HepG2 (cell line): ENCODE measurements around the gene TET3. TPM values are rescaled to one million over a fixed set of nuclear protein-coding genes. Genes with fewer than 3 reads are reported as not detected.
A peak's percentile ranks its signal among the peaks of the same experiment; 100 is the strongest.

ENCODE experiments used
- ATF4 ChIP-seq, 2 experiments: fragments of 450-650 bp in 1 of 2; sonication (generic) in 1 of 2; formaldehyde crosslinking; IDR thresholded peaks; 2 replicates each; pipeline versions ENCODE4 v1.5.0 to v1.8.0; 2020 to 2022; ENCODE audit warnings: mild to moderate bottlenecking in 1 of 2, missing genetic modification reagents in 1 of 2
- BCL6 ChIP-seq: IDR thresholded peaks from 2 replicates; pipeline ENCODE4 v1.6.1; 2016; ENCODE audit warnings: missing genetic modification reagents, missing compliant biosample characterization
- NR2F6 ChIP-seq, 2 experiments: IDR thresholded peaks; 2 replicates each; pipeline ENCODE4 v1.6.1; 2016; ENCODE audit warnings: antibody characterized with exemption in 1 of 2, mild to moderate bottlenecking in 1 of 2
- RERE ChIP-seq: IDR thresholded peaks from 2 replicates; pipeline ENCODE4 v1.6.1; 2016; ENCODE audit warnings: low read depth, missing genetic modification reagents, missing compliant biosample characterization
- SOX13 ChIP-seq, 3 experiments: fragments of 450-650 bp in 1 of 3; sonication (generic) in 1 of 3; formaldehyde crosslinking in 1 of 3; IDR thresholded peaks in 2 of 3; conservative IDR thresholded peaks in 1 of 3; 2 replicates each; pipeline versions ENCODE4 v1.5.0 to v1.6.1; 2016 to 2020; ENCODE audit warnings: antibody characterized with exemption in 1 of 3, mild to moderate bottlenecking in 1 of 3, missing compliant biosample characterization in 1 of 3, missing genetic modification reagents in 1 of 3, moderate library complexity in 1 of 3
- ZNF609 ChIP-seq: sonication (generic); formaldehyde crosslinking; IDR thresholded peaks from 2 replicates; pipeline ENCODE4 v1.4.0; 2020; ENCODE audit warnings: mild to moderate bottlenecking, missing genetic modification reagents, borderline replicate concordance
- ZNF646 ChIP-seq: sonication (generic); formaldehyde crosslinking; IDR thresholded peaks from 2 replicates; pipeline ENCODE4 v1.9.0; 2021; ENCODE audit warnings: mild to moderate bottlenecking, missing genetic modification reagents
- ZNF780A ChIP-seq: sonication (generic); formaldehyde crosslinking; IDR thresholded peaks from 2 replicates; pipeline ENCODE4 v1.8.0; 2022; ENCODE audit warnings: mild to moderate bottlenecking, missing genetic modification reagents, moderate library complexity
- polyA plus RNA-seq, 8 experiments: library from polyadenylated mRNA; depleted of rRNA in 3 of 8; stranded (reverse) in 7 of 8; unstranded in 1 of 8; fragments of >200 nt; fragmentation: Illumina TruSeq in 4 of 8; extraction: Trizol in 4 of 8; gene quantifications; 2 replicates each; pipeline versions ENCODE4 v1.2.1 to v1.2.3, GENCODE V29; 2011 to 2016; ENCODE audit warnings: low read depth in 4 of 8, missing spikeins in 1 of 8, mixed read lengths in 1 of 8; ENCODE audit not compliant: insufficient read depth in 1 of 8
- total RNA-seq, 5 experiments: library from RNA; depleted of rRNA; stranded (reverse); fragments of >200 nt; fragmentation: Illumina TruSeq; extraction: Trizol; gene quantifications; 2 replicates each; pipeline ENCODE4 v1.2.3, GENCODE V29; 2016; ENCODE audit warnings: low read depth in 1 of 5

Gene TET3
- total and polyA plus RNA-seq, 2 of the 13 experiments (the other 11 are each of a cell fraction or from before 2014, with no cell fraction given) = 4.3 to 6.8 TPM

- TF ChIP-seq ZNF609 (CRISPR knock-in tag) (peak; percentile 81; the same call in 1 of the 2 replicates), BCL6 (CRISPR knock-in tag) (peak; percentile 42; the same call in 1 of the 2 replicates), ZNF646 (CRISPR knock-in tag) (no peak), NR2F6 (IDR thresholded peaks at IDR 0.05) (peak; percentile 34; the same call in 1 of the 2 replicates), NR2F6 (CRISPR knock-in tag; IDR thresholded peaks at IDR 0.05) (no peak), RERE (CRISPR knock-in tag) (peak; percentile 81; the same call in 1 of the 2 replicates), SOX13 (IDR thresholded peaks at IDR 0.05) (no peak), SOX13 (CRISPR knock-in tag; conservative IDR thresholded peaks at IDR 0.05 in 1 of 2, IDR thresholded peaks at IDR 0.05 in 1 of 2) (peak in 1 of 2 experiments; percentile 50; a peak in 2 of 4 replicates), ATF4 (CRISPR knock-in tag; IDR thresholded peaks at IDR 0.05) (0 out of 4 replicates have a peak, but pooled peaks of 1 of the 2 experiments have one; percentile 26), ZNF780A (CRISPR knock-in tag) (no peak)
Observed at GRCh38 chr2:73980566-73980965, 4.1 kb upstream of the TET3 start (continued).
